DND-41 (cell line): ENCODE data around the gene TP73.

ENCODE experiments used
- ATAC-seq: fragments of 200-7000 bp; cut with Tn5 transposase; 3 replicates; pipeline ENCODE4 v1.9.1; 2021; ENCODE audit warnings: low read depth; ENCODE audit not compliant: insufficient read depth
- DNase-seq: peaks from one replicate; pipeline ENCODE4 v3.0.0-alpha.2; 2020
- H2AFZ ChIP-seq: 2 replicates; pipeline ENCODE4 v1.6.0; 2012; ENCODE audit warnings: low read depth, low read length
- H3K27ac ChIP-seq: 2 replicates; pipeline ENCODE4 v1.5.1; 2012; ENCODE audit warnings: low read length, inconsistent platforms
- H3K27me3 ChIP-seq: fragments of 200-600 bp; sonication (generic); 2 replicates; pipeline ENCODE4 v1.6.0; 2012; ENCODE audit warnings: low read length, mild to moderate bottlenecking, inconsistent platforms; ENCODE audit not compliant: insufficient read depth, poor library complexity
- H3K36me3 ChIP-seq: 2 replicates; pipeline ENCODE4 v1.5.1; 2012; ENCODE audit warnings: low read length, inconsistent platforms; ENCODE audit not compliant: insufficient read depth
- H3K4me1 ChIP-seq: 2 replicates; pipeline ENCODE4 v1.5.1; 2012; ENCODE audit warnings: mild to moderate bottlenecking, low read length; ENCODE audit not compliant: insufficient read depth
- H3K4me2 ChIP-seq: 2 replicates; pipeline ENCODE4 v1.6.0; 2012; ENCODE audit warnings: mild to moderate bottlenecking, moderate library complexity, low read length, inconsistent platforms; ENCODE audit not compliant: insufficient read depth
- H3K4me3 ChIP-seq, 2 experiments: fragments of 200-600 bp in 1 of 2; shearing (Covaris generic) in 1 of 2; 2 replicates each; pipeline ENCODE4 v1.5.1; 2012 to 2016; ENCODE audit warnings: inconsistent platforms in 2 of 2, low read length in 2 of 2, mild to moderate bottlenecking in 2 of 2, low read depth in 1 of 2, moderate library complexity in 1 of 2
- H3K79me2 ChIP-seq: 2 replicates; pipeline ENCODE4 v1.6.0; 2012; ENCODE audit warnings: low read length, inconsistent platforms; ENCODE audit not compliant: insufficient read depth
- H3K9ac ChIP-seq: 2 replicates; pipeline ENCODE4 v1.6.0; 2012; ENCODE audit warnings: low read depth, mild to moderate bottlenecking, inconsistent platforms, low read length, moderate library complexity
- H3K9me3 ChIP-seq: 2 replicates; pipeline ENCODE4 v1.5.1; 2012; ENCODE audit warnings: low read length, moderate library complexity, mild to moderate bottlenecking, inconsistent platforms; ENCODE audit not compliant: insufficient read depth, severe bottlenecking
- H4K20me1 ChIP-seq: 2 replicates; pipeline ENCODE4 v1.6.0; 2012; ENCODE audit warnings: low read length; ENCODE audit not compliant: insufficient read depth
- CTCF ChIP-seq: IDR thresholded peaks from 2 replicates; pipeline ENCODE4 v1.5.1; 2012; ENCODE audit warnings: borderline replicate concordance, low read length, moderate library complexity, mild to moderate bottlenecking; ENCODE audit not compliant: poor library complexity, severe bottlenecking; ENCODE audit errors: extremely low read depth
- EZH2 ChIP-seq: IDR thresholded peaks from 3 replicates; pipeline ENCODE4 v1.6.1; 2012; ENCODE audit warnings: borderline replicate concordance, low read depth, mild to moderate bottlenecking, moderate library complexity, low read length, inconsistent platforms; ENCODE audit not compliant: severe bottlenecking

TP73 gene

DNA sequence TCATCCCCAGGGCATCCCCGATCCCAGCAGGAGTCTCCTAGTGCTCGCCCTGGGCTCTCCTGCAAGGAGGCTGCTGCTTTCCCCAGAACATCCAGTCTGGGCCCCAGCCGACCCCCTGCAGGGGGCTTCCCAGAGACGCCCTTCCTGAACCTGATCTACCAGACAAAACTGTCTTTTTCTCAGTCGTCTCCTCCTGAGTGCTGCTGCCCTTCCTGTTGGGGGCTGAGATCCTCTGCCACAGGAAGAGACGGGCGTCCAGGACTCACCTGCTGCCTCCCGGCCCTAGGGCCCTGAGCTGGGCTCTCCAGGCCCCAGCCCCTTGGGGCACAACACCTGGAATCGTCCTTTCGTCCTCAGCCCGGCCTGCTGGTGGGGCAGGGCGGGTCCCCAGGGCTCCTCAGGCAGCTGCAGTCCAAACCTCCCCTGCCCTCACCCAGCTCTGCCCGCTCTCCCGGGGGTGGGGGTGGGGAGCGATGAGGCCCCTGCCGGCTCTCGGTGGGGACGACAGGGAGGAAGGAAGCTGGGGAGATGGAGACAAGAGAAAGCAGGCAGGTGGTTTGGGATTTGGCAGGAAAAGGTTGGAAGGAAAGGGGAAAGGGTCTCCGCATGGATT, 36.9 kb downstream of the TP73 start:
- Histone ChIP-seq H3K27me3 (no peaks in the 10 kb centered on the region), H3K36me3 (peaks cover 18% of the 10 kb centered on the region), H3K9ac (no peak overlapping the region), H3K4me2 (no peak overlapping the region), H3K79me2 (no peaks in the 10 kb centered on the region), H3K27ac (no peak overlapping the region), H4K20me1 (peaks cover 55% of the 10 kb centered on the region), H3K9me3 (no peaks in the 10 kb centered on the region), H3K4me3 (no peak overlapping the region), H3K4me1 (no peaks in the 10 kb centered on the region), H2AFZ (no peak overlapping the region)
- no peak for TF ChIP-seq CTCF
- TF ChIP-seq EZH2 = no peak
- ATAC-seq = no peak
- no peak for DNase-seq

- Histone ChIP-seq H3K4me3 (no peak overlapping the region), H3K4me1 (no peaks in the 10 kb centered on the region), H2AFZ (no peak overlapping the region), H3K79me2 (no peaks in the 10 kb centered on the region), H4K20me1 (peaks cover 56% of the 10 kb centered on the region), H3K9ac (no peak overlapping the region), H3K4me2 (no peak overlapping the region), H3K27ac (no peak overlapping the region), H3K36me3 (peaks cover 13% of the 10 kb centered on the region), H3K27me3 (no peaks in the 10 kb centered on the region), H3K9me3 (no peaks in the 10 kb centered on the region)
- ATAC-seq = no peak
- DNase-seq = no peak
- TF ChIP-seq EZH2 (no peak), CTCF (no peak)
Measured at GRCh38 chr1:3690282-3691065, 38.2 kb downstream of the TP73 start.

DNA sequence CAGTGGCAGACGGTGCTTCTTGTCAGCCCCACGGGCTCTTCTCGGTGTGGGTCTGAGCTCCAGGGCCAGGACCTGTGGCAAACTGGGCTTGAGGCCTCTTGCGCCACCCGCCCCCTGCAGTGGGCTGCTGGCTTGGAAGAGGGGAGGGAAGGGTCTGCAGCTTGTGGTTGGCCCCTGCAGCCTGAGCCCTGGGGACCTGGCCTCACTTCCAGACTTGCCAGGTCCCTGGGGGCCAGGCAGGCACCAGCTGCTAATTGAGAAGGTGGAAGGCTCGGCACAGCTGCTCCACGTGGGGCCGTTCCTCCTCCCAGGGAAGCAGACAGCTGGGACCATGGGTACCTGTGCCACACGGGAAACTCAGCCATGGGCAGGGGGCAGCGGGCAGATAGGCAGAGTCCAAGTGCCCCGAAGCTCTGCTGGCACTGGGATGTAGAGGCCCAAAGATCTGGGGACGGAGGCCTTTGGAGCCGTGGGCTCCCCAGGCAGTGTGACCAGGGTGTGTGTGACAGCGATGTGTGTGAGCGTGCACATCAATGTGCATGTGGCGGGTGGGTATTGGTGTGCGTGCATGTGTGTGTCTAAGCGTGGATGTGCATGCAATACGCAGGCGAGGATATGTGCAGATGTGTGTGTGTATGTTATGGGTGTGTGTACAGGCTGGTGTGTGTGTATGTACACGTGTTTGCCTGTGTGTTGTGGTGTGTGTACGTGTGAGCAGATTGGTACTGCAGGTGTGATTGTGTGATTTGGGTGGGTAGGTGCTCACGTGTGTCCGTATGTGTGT, 39.3 kb downstream of the TP73 start:
- no peak overlapping the region for H3K9ac ChIP-seq
- H3K27ac ChIP-seq = no peak overlapping the region
- H3K79me2 ChIP-seq = no peaks in the 10 kb centered on the region
- DNase-seq (no peak), ATAC-seq (no peak)
- H2AFZ ChIP-seq = no peak overlapping the region
- no peaks in the 10 kb centered on the region for H3K27me3 ChIP-seq
- no peaks in the 10 kb centered on the region for H3K4me1 ChIP-seq
- peaks cover 63% of the 10 kb centered on the region for H4K20me1 ChIP-seq
- TF ChIP-seq CTCF = no peak
- no peak for TF ChIP-seq EZH2
- no peaks in the 10 kb centered on the region for H3K9me3 ChIP-seq
- peaks cover 7% of the 10 kb centered on the region for H3K36me3 ChIP-seq
- H3K4me2 ChIP-seq = no peak overlapping the region
- no peak overlapping the region for H3K4me3 ChIP-seq
